Astrocyte (in vitro differentiated cells and primary cell): ENCODE data around the gene PHYHD1.

Experiments used
- EZH2 ChIP-seq: IDR thresholded peaks from 2 replicates; pipeline ENCODE4 v1.6.1; 2012; ENCODE audit warnings: mild to moderate bottlenecking, low read length, inconsistent platforms; ENCODE audit not compliant: insufficient read depth
- TF ChIP-seq, protein P1 (sequence below): IDR thresholded peaks from 2 replicates; pipeline ENCODE4 v1.5.1; 2011; ENCODE audit warnings: low read depth, mild to moderate bottlenecking, inconsistent platforms, low read length, moderate library complexity; ENCODE audit not compliant: insufficient read depth

DNA sequence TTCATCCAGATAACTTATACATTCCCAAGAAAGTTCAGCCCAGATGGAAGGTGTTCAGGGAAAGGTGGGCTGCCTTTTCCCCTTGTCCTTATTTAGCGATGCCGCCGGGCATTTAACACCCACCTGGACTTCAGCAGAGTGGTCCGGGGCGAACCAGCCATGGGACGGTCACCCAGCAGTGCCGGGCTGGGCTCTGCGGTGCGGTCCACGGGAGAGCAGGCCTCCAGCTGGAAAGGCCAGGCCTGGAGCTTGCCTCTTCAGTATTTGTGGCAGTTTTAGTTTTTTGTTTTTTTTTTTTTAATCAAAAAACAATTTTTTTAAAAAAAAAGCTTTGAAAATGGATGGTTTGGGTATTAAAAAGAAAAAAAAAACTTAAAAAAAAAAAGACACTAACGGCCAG is 4.0 kb upstream of the PHYHD1 start:
- TF ChIP-seq, protein P1, sequence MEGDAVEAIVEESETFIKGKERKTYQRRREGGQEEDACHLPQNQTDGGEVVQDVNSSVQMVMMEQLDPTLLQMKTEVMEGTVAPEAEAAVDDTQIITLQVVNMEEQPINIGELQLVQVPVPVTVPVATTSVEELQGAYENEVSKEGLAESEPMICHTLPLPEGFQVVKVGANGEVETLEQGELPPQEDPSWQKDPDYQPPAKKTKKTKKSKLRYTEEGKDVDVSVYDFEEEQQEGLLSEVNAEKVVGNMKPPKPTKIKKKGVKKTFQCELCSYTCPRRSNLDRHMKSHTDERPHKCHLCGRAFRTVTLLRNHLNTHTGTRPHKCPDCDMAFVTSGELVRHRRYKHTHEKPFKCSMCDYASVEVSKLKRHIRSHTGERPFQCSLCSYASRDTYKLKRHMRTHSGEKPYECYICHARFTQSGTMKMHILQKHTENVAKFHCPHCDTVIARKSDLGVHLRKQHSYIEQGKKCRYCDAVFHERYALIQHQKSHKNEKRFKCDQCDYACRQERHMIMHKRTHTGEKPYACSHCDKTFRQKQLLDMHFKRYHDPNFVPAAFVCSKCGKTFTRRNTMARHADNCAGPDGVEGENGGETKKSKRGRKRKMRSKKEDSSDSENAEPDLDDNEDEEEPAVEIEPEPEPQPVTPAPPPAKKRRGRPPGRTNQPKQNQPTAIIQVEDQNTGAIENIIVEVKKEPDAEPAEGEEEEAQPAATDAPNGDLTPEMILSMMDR = no peak
- TF ChIP-seq EZH2 = no peak
